HG03520 (cell line): ENCODE data around the gene UTP18.
"Not testable (repeated sequence)": the region's sequence is repeated elsewhere in the genome, so short reads cannot be mapped to it uniquely, and the experiment has no call there.

Experiments used
- ATAC-seq: cut with Tn5 transposase; IDR thresholded peaks from one replicate; pipeline ENCODE4 v1.9.1; 2021; ENCODE audit warnings: mild to moderate bottlenecking, moderate library complexity; ENCODE audit not compliant: unreplicated experiment

The UTP18 gene

DNA sequence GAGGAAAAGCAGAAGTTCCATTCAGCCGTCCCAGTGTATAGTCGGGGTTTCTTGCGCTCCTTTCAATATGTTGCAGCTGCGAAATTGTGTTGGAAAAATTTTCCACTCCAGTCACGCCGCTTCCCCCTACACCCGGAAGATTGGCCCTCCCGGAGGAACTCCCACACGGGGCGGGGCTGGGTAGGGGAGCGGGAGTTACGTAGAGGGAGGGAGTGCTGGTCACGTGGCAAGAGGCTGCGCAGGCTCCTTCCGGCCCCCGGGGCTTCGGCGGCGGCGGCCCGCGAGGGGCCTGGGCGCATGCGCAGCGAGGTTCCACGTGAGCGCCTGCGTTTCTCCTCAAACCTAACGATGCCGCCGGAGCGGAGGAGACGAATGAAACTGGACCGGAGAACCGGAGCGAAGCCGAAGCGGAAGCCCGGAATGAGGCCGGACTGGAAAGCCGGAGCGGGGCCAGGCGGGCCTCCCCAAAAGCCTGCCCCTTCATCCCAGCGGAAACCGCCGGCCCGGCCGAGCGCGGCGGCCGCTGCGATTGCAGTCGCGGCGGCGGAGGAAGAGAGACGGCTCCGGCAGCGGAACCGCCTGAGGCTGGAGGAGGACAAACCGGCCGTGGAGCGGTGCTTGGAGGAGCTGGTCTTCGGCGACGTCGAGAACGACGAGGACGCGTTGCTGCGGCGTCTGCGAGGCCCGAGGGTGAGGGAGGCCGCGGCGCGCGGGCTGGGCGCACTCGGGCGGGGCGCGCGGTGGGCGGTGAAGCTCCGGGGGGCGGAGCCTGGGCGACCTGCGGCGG is at the start of gene UTP18:
Gene UTP18 (plus strand): TSS at position 310 of the 787 bp plus-strand sequence. CDS start 39 bp downstream, at position 349.
- ATAC-seq = peak; percentile 65

- no peak for ATAC-seq
Measured at GRCh38 chr17:51214920-51215319, 45.4 kb upstream of the UTP18 start.

DNA sequence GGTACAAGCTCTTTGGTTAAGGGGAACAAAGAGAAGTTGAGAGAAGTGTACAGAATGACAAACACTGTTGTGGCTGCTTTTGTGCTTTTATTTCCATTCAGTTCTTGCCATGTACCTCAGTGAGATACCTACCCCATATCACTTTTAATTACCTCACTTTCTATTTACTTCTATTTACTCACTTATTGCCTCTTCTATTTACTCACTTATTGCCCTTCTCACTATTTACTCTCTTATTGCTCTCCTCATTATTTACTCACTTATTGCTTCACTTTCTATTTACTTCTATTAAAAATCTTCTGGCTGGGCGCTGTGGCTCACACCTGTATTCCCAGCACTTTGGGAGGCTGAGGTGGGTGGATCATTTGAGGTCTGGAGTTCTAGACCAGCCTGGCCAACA is 42.4 kb upstream of the UTP18 start:
- ATAC-seq = no peak

DNA sequence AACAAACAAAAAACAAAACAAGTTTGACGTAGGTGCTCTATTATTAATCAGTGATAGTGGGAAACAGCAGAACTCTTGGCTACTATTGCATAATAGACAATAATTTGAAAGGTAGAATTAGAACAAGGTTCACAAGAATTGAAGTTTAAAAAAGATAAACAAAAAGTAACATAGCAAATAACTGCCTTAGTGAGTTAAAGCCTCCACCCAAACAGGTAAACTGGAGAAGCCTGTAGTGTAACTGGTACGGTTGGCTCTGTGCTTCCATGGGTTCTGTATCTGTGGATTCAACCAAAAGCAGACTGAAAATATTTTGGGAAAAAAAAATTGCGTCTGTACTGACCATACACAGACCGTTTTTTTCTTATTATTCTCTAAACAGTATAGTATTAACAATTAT is 39.0 kb upstream of the UTP18 start:
- no peak for ATAC-seq

- no peak for ATAC-seq
Measured at GRCh38 chr17:51224402-51225262, 35.7 kb upstream of the UTP18 start.

- ATAC-seq = not testable (repeated sequence)
Measured at GRCh38 chr17:51225523-51225922, 34.8 kb upstream of the UTP18 start.

- no peak for ATAC-seq
Measured at GRCh38 chr17:51228161-51228560, 32.2 kb upstream of the UTP18 start.

DNA sequence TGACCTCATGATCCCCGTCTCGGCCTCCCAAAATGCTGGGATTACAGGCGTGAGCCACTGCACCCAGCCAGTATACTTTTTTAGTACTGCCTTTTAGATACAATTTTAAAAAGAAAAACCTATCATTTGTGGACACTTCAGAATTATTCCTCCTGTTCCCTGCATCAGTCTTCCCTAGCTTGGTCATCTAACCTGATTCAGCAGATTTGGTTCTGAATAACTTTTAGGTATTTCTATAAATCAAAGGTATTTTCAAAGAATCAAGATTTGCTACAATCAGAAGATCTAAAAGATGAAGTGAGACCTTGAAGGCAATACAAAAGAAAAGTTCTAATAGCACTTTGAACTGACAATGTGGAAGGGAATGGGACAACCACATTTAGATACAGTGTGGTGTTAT is 30.5 kb upstream of the UTP18 start:
- no peak for ATAC-seq

DNA sequence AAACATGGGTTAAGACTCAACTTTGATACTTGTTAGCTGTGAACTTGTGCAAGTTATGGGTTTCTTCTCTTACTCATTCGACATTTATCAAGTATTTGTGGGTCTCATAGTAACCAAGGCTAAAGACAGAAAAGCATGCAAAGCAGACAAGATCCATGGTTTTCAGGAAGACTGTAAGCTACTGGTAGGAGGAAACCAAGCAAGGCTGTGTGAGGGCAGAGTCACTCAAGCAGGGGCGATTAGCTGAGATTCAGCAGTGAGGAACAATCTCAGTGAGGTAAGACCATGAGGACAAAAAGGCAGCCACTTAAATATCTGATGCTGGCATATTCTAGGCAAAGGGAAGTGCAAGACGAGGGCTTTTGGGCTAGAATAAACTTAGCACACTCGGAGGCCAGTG is 30.0 kb upstream of the UTP18 start:
- no peak for ATAC-seq

GRCh38 chr17:51231999-51232398 is 28.3 kb upstream of the UTP18 start:
- no peak for ATAC-seq

DNA sequence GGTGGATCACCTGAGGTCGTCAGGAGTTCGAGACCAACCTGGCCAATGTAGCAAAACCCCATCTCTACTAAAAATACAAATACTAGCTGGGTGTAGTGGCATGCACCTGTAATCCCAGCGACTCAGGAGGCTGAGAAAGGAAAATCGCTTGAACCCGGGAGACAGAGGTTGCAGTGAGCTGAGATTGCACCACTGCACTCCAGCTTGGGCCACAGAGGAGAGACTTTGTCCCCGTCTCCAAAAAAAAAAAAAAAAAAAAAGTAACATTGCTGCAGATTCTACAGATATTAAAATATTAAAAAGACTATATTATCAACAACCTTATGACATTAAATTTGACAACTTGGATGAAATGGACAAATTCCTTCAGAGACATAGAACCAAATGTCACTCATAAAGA is 26.2 kb upstream of the UTP18 start:
- no peak for ATAC-seq

- peak; percentile 65 for ATAC-seq
Measured at GRCh38 chr17:51238255-51238887, 22.0 kb upstream of the UTP18 start.

DNA sequence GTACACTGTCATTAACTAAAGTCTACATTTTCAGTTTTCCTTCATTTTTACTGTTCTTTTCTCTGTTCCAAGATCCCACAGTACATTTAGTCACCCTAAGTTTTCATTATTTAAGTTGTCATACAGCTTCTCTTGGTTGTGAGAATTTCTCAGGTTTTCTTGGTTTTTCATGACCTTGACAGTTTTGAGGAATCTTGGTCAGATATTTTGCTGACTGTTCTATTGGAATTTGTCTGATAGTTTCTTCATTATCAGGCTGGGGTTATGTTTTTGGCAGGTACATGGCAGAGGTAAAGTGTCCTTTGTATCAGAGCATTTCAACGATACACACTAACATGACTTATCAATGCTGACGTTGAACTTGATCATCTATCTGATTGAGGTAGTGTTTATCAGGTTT is 20.1 kb upstream of the UTP18 start:
- ATAC-seq = no peak

- ATAC-seq = no peak
Measured at GRCh38 chr17:51244041-51244440, 16.3 kb upstream of the UTP18 start.

GRCh38 chr17:51245535-51245934 is 14.8 kb upstream of the UTP18 start:
- ATAC-seq = no peak

DNA sequence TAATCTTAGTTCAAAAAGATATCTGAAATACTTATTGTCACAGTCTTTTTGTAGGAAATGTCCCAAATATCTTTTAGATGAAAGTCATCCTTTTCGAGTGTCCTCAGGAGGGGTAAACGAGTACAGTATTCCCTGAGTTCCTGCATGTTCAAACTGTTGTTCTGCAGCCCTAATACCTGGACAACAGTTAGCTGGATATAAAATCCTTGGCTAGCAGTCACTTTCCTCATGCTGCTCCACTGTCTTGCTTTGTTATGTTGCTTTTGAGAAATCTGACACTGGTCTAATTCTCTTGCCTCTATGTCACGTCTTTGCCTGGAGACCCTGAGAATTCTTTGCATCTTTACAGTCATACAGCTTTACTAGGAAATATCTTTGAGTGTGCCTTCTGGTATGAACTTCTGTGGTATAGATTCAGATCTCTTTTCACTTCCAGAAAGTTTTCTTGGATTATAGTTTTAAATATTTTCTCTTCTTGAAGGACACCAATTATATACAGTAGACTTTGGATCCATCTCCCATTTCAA is 10.0 kb upstream of the UTP18 start:
- no peak for ATAC-seq

- no peak for ATAC-seq
Measured at GRCh38 chr17:51251010-51251409, 9.3 kb upstream of the UTP18 start.

- no peak for ATAC-seq
Measured at GRCh38 chr17:51255673-51256072, 4.7 kb upstream of the UTP18 start.

- no peak for ATAC-seq
Measured at GRCh38 chr17:51256101-51256500, 4.2 kb upstream of the UTP18 start.

DNA sequence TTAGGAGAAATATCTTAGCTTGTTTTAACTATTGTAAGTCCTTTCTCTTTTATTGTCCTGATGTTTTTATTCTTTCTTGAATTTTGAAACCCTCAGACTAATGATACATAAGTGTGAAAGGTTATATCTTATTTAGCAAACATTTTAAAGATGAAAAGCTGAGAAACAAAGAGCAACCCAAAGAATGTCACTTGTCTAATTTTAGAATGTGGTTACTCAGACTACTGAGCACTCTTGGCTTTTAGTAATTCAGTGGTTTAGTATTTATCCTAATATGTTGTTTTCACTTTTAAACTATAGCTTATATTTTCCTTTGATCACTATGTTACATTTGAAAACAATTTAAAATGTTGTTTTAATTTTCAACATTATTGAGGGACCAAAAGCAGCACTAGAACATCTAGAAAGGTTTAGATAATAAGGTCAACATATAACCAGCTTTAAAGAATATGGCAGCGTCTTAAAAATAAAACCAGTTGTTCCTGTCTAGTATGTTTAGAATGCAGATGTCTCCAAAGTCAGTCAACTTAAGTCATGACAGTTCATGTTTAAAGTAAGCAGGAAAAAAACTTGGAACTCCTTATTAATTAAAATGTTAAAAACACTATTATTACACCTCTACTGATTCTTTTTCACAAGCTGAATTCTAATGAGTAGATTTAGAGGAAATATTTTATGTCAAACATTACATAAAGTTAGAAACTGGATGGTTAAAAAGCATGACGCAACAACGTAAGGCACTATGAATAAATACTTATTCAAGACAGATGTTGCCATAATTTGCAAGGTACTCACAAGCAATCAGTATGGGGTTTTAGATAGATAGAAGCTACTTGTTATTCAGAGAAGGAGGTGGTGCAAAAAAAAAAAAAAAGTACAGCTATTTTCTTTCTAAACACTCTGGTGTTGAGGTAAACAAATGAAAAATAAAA is 2.9 kb upstream of the UTP18 start:
- no peak for ATAC-seq
